Vagina (tissue), 2 donors: ENCODE results near the gene SERPINC1.

Experiments used
- CTCF ChIP-seq, 3 experiments: fragments of 450-650 bp in 2 of 3; fragments of 200-600 bp in 1 of 3; sonication (generic) in 1 of 3; IDR thresholded peaks; one replicate each; pipeline ENCODE4 v1.5.1; 2017 to 2019; ENCODE audit warnings: antibody characterized with exemption in 3 of 3, mild to moderate bottlenecking in 2 of 3, moderate library complexity in 2 of 3
- POLR2A ChIP-seq, 2 donors: fragments of 450-650 bp; IDR thresholded peaks; one replicate each; pipeline ENCODE4 v1.6.1; 2017; ENCODE audit warnings: antibody characterized with exemption in 2 of 2, mild to moderate bottlenecking in 2 of 2, moderate library complexity in 2 of 2
- POLR2AphosphoS5 ChIP-seq, 2 donors: sonication (generic); formaldehyde crosslinking; IDR thresholded peaks; one replicate each; pipeline ENCODE4 v1.9.0; 2017; ENCODE audit warnings: antibody characterized with exemption in 2 of 2, mild to moderate bottlenecking in 2 of 2, low read depth in 1 of 2; ENCODE audit not compliant: insufficient read depth in 1 of 2

DNA sequence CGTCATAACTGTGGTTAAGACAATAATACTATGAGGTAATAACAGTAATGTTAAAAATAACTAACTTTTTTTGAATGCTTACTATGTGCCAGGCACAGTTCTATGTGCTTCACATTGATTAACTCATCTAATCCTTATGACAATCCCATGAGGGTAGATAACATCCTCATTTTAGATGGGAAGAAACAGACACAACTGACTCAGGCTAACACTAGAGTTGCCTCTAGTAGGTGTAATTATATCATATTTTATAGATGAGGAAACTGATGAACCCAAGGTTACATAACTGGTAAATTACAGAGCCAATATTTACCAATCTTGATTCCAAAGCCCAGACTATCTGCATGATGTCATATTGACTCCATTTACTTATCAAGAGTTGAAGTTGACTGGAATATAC is 23.5 kb downstream of the SERPINC1 start:
- TF ChIP-seq POLR2AphosphoS5 (IDR thresholded peaks at IDR 0.05; ENCODE audit: insufficient read depth in 1 of 2, low read depth in 1 of 2) (no peak), CTCF (IDR thresholded peaks at IDR 0.05) (no peak), POLR2A (IDR thresholded peaks at IDR 0.05) (no peak)
